Lower leg skin (tissue), 4 donors: ENCODE data around the gene PKD2. TPM values are rescaled to one million over a fixed set of nuclear protein-coding genes. Genes with fewer than 3 reads are reported as not detected.

Source experiments
- DNase-seq, 2 donors: peaks; one replicate each; pipeline ENCODE4 v3.0.0-alpha.2; 2019; ENCODE audit warnings: low spot score in 2 of 2
- H3K4me3 ChIP-seq: fragments of 200-600 bp; sonication (generic); 2 replicates; pipeline ENCODE4 v1.5.1; 2017; ENCODE audit warnings: mild to moderate bottlenecking, low read depth; ENCODE audit not compliant: poor library complexity, severe bottlenecking
- CTCF ChIP-seq, 3 donors: fragments of 450-650 bp; IDR thresholded peaks; one replicate each; pipeline ENCODE4 v1.5.1; 2016; ENCODE audit warnings: antibody characterized with exemption in 3 of 3, mild to moderate bottlenecking in 3 of 3, moderate library complexity in 2 of 3
- POLR2A ChIP-seq, 2 donors: fragments of 450-650 bp; IDR thresholded peaks; one replicate each; pipeline ENCODE4 v1.6.1; 2016 to 2017; ENCODE audit warnings: antibody characterized with exemption in 2 of 2, mild to moderate bottlenecking in 1 of 2, moderate library complexity in 1 of 2
- WGBS, 2 donors: methylation state at CpG; one replicate each; pipeline ENCODE4 v1.1.5; 2018; 5-methylcytosine and 5-hydroxymethylcytosine counted together
- intact Hi-C: fragments of 100-400 bp; cut with DNase I; formaldehyde crosslinking; loops from one replicate; pipeline ENCODE4 v1.15.0; 2023; ENCODE audit warnings: low total_unique reads
- total RNA-seq, 4 donors: library from RNA; depleted of rRNA; stranded (reverse); fragments of >200 nt; gene quantifications; one replicate each; pipeline ENCODE4 v1.1.0, GENCODE V29; 2016

PKD2 gene
- total RNA-seq, 4 donors from 2014 or later, result 17.3 to 25.4 (median 21.7) TPM

- H3K4me3 ChIP-seq, result no peak overlapping the region
- no peak for DNase-seq
- WGBS, 2 donors, result 97 to 100% methylated on average over 1 of the region's 1 CpG
- intact Hi-C loops, result no loop called here
- TF ChIP-seq CTCF (IDR thresholded peaks at IDR 0.05), result no peak
- TF ChIP-seq POLR2A (IDR thresholded peaks at IDR 0.05), result no peak
These were observed 55.4 kb downstream of the PKD2 start for GRCh38 chr4:88062843-88063242.

GRCh38 chr4:88063634-88064296, 56.3 kb downstream of the PKD2 start:
- H3K4me3 ChIP-seq, result no peak overlapping the region
- TF ChIP-seq POLR2A (IDR thresholded peaks at IDR 0.05) (no peak), CTCF (IDR thresholded peaks at IDR 0.05) (no peak)
- DNase-seq, result no peak
- WGBS, 2 donors, result 84 to 87% methylated on average over 5 of the region's 5 CpGs
- intact Hi-C loops, result no loop called here

GRCh38 chr4:88064410-88064809, 57.0 kb downstream of the PKD2 start:
- H3K4me3 ChIP-seq, result no peak overlapping the region
- intact Hi-C loops, result no loop called here
- 79 to 94% methylated on average over 6 of the region's 6 CpGs for WGBS, 2 donors
- no peak for DNase-seq
- no peak for TF ChIP-seq POLR2A (IDR thresholded peaks at IDR 0.05)
- no peak for TF ChIP-seq CTCF (IDR thresholded peaks at IDR 0.05)

GRCh38 chr4:88070031-88070430, 62.6 kb downstream of the PKD2 start:
- TF ChIP-seq CTCF (IDR thresholded peaks at IDR 0.05), result no peak
- TF ChIP-seq POLR2A (IDR thresholded peaks at IDR 0.05), result no peak
- DNase-seq, result no peak
- H3K4me3 ChIP-seq, result no peak overlapping the region
- WGBS, 2 donors, result 97 to 100% methylated on average over 1 of the region's 1 CpG
- intact Hi-C loops, result no loop called here

- TF ChIP-seq CTCF (IDR thresholded peaks at IDR 0.05) (no peak), POLR2A (IDR thresholded peaks at IDR 0.05) (no peak)
- DNase-seq, result no peak
- 89 to 90% methylated on average over 9 of the region's 9 CpGs for WGBS, 2 donors
- intact Hi-C loops, result no loop called here
- no peak overlapping the region for H3K4me3 ChIP-seq
These were observed 67.9 kb downstream of the PKD2 start for GRCh38 chr4:88075336-88075735.
